HL-60 (cell line): ENCODE data around the gene IMMP2L.

Experiments
- CTCF ChIP-seq: IDR thresholded peaks from one replicate; pipeline ENCODE4 v1.5.1; 2011; ENCODE audit warnings: low read length, control low read depth, inconsistent platforms; ENCODE audit not compliant: insufficient read depth
- POLR2AphosphoS5 ChIP-seq: IDR thresholded peaks from 2 replicates; pipeline ENCODE4 v1.6.1; 2012; ENCODE audit warnings: low read depth

- TF ChIP-seq CTCF (no peak), POLR2AphosphoS5 (no peak)
Observed at GRCh38 chr7:111492234-111492633, 70.1 kb downstream of the IMMP2L start.
